Lower leg skin (tissue), 3 donors: ENCODE results near the gene RAPGEF6.

Experiments used
- POLR2A ChIP-seq, 2 donors: fragments of 450-650 bp; IDR thresholded peaks; one replicate each; pipeline ENCODE4 v1.6.1; 2016 to 2017; ENCODE audit warnings: antibody characterized with exemption in 2 of 2, mild to moderate bottlenecking in 1 of 2, moderate library complexity in 1 of 2
- TF ChIP-seq, protein P1 (sequence below), 3 donors: fragments of 450-650 bp; IDR thresholded peaks; one replicate each; pipeline ENCODE4 v1.5.1; 2016; ENCODE audit warnings: antibody characterized with exemption in 3 of 3, mild to moderate bottlenecking in 3 of 3, moderate library complexity in 2 of 3

DNA sequence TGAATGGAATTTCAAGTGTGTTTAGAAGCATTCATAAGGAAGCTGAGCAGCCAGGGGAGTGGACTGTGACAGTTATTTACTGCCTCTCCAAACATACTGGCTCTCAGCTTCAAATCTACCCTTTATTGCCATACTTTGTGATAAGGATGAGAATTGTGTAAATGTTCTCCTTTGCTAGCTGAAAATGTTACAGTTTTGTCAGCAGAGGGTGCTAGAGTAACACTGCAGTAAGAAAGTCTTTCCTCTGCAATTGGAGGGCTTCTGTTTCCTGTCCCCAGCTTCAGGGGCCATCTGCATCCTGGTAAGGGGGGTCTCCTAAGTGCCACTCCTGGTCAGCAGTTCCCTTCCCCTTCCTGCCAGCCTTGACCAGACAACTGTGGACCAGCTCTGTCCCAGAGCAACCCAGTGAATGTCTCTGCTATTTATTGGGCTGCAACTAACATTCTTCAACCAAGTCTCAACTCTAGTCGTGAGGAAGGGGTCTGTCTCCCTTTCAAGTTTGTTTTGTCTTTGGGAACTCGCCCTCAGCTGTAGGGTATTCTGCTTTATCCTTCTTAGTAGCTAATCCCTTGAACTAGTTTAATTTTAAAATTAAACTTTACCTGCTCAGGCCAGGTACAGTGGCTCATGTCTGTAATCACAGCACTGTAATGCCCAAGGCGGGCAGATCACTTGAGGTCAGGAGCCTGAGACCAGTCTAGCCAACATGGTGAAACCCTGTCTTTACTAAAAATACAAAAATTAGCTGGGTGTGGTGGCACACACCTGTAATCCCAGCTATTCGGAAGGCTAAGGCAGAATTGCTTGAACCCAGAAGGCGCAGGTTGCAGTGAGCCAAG lies 45.3 kb downstream of the RAPGEF6 start:
- TF ChIP-seq, protein P1, sequence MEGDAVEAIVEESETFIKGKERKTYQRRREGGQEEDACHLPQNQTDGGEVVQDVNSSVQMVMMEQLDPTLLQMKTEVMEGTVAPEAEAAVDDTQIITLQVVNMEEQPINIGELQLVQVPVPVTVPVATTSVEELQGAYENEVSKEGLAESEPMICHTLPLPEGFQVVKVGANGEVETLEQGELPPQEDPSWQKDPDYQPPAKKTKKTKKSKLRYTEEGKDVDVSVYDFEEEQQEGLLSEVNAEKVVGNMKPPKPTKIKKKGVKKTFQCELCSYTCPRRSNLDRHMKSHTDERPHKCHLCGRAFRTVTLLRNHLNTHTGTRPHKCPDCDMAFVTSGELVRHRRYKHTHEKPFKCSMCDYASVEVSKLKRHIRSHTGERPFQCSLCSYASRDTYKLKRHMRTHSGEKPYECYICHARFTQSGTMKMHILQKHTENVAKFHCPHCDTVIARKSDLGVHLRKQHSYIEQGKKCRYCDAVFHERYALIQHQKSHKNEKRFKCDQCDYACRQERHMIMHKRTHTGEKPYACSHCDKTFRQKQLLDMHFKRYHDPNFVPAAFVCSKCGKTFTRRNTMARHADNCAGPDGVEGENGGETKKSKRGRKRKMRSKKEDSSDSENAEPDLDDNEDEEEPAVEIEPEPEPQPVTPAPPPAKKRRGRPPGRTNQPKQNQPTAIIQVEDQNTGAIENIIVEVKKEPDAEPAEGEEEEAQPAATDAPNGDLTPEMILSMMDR (IDR thresholded peaks at IDR 0.05) = peak in 1 of 3 donors; percentile 53
- no peak for TF ChIP-seq POLR2A (IDR thresholded peaks at IDR 0.05)
